K562 (cell line): Measurements from ENCODE around the gene NFYC. TPM values are rescaled to one million over a fixed set of nuclear protein-coding genes. Genes with fewer than 3 reads are reported as not detected.

Experiments
- ATAC-seq: fragments of 200-7000 bp; cut with Tn5 transposase; 3 replicates; pipeline ENCODE4 v1.9.1; 2020; ENCODE audit warnings: moderate library complexity
- BruUV-seq: library from RNA; stranded (reverse); fragments of 400-500 nt; replicated peaks from 2 replicates; lab custom pipeline; 2021; lab: Mats Ljungman, UMichigan
- CTCF ChIA-PET: fragments of 300-600 bp; formaldehyde crosslinking; extraction: SDS; loops from one replicate; lab custom pipeline; 2021; ENCODE audit warnings: low intra/inter-chr PET ratio; lab: Yijun Ruan, JAX
- POLR2A ChIA-PET: fragments of 300-600, 350-650 bp; sonication (Branson Sonifier 250); formaldehyde crosslinking; extraction: SDS; loops from one replicate; lab custom pipeline; 2021; ENCODE audit warnings: antibody characterized with exemption, inconsistent platforms; lab: Yijun Ruan, JAX
- DNase-seq, 4 experiments: peaks; one replicate each; pipeline versions ENCODE4 v3.0.0 to v3.0.0-alpha.2; 2011 to 2018; ENCODE audit warnings: low spot score in 3 of 4, mixed read lengths in 3 of 4; ENCODE audit errors: extremely low read depth in 1 of 4
- FAIRE-seq: peaks from 2 replicates; lab custom pipeline; 2011; peaks lifted over from hg19 to GRCh38; lab: Jason Lieb, UNC
- H2AFZ ChIP-seq: 2 replicates; pipeline ENCODE4 v1.6.0; 2011; ENCODE audit warnings: low read depth, low read length, control low read depth, inconsistent platforms
- H3K27ac ChIP-seq: fragments of 200-600 bp; 3 replicates; pipeline ENCODE4 v1.8.0; 2011; ENCODE audit warnings: low read depth, mild to moderate bottlenecking, control low read depth, inconsistent platforms, low read length, moderate library complexity, mixed read lengths; ENCODE audit errors: extremely low read depth
- H3K27me3 ChIP-seq, 2 experiments: fragments of 300-600 bp in 1 of 2; 2 replicates in 1 of 2; 3 replicates in 1 of 2; pipeline versions ENCODE4 v1.6.0 to v1.8.0; 2011; ENCODE audit warnings: inconsistent platforms in 2 of 2, low read length in 2 of 2, mild to moderate bottlenecking in 1 of 2, mixed read lengths in 1 of 2, moderate library complexity in 1 of 2; ENCODE audit not compliant: control insufficient read depth in 2 of 2, insufficient read depth in 2 of 2
- H3K36me3 ChIP-seq: fragments of 300-600 bp; 3 replicates; pipeline ENCODE4 v1.8.0; 2011; ENCODE audit warnings: mild to moderate bottlenecking, low read length, inconsistent platforms; ENCODE audit not compliant: control insufficient read depth, insufficient read depth
- H3K4me1 ChIP-seq, 2 experiments: fragments of 200-600 bp in 1 of 2; replicated peaks in 1 of 2; 2 replicates in 1 of 2; 3 replicates in 1 of 2; pipeline versions ENCODE4 v1.5.1 to v1.8.0; 2011; ENCODE audit warnings: inconsistent platforms in 2 of 2, low read length in 2 of 2, mild to moderate bottlenecking in 1 of 2, mixed read lengths in 1 of 2, moderate library complexity in 1 of 2; ENCODE audit not compliant: control insufficient read depth in 2 of 2, insufficient read depth in 2 of 2
- H3K4me2 ChIP-seq: 2 replicates; pipeline ENCODE4 v1.6.1; 2011; ENCODE audit warnings: low read length, control low read depth, inconsistent platforms, mixed read lengths; ENCODE audit not compliant: insufficient read depth
- H3K4me3 ChIP-seq: fragments of 200-600 bp; sonication (generic), shearing (Covaris generic); 2 replicates; pipeline ENCODE4 v1.5.1; 2016; ENCODE audit warnings: control low read depth, inconsistent platforms
- H3K79me2 ChIP-seq: fragments of 200-600 bp; 3 replicates; pipeline ENCODE4 v1.8.0; 2011; ENCODE audit warnings: low read length, inconsistent platforms; ENCODE audit not compliant: control insufficient read depth, insufficient read depth
- H3K9ac ChIP-seq, 2 experiments: 2 replicates each; pipeline versions ENCODE4 v1.6.0 to v1.6.1; 2011; ENCODE audit warnings: low read depth in 2 of 2, low read length in 2 of 2, control low read depth in 1 of 2, inconsistent platforms in 1 of 2, mild to moderate bottlenecking in 1 of 2, mixed read lengths in 1 of 2; ENCODE audit not compliant: insufficient read depth in 1 of 2
- H3K9me1 ChIP-seq: one replicate; pipeline ENCODE4 v1.6.0; 2011; ENCODE audit warnings: inconsistent platforms, mild to moderate bottlenecking, low read length, moderate library complexity; ENCODE audit not compliant: control insufficient read depth, insufficient read depth
- H3K9me3 ChIP-seq: replicated peaks from 2 replicates; pipeline ENCODE4 v1.5.1; 2011; ENCODE audit warnings: low read depth, low read length, inconsistent platforms; ENCODE audit not compliant: control insufficient read depth, insufficient read depth
- H4K20me1 ChIP-seq: replicated peaks from 2 replicates; pipeline ENCODE4 v1.6.1; 2011; ENCODE audit warnings: low read length, inconsistent platforms, mixed read lengths; ENCODE audit not compliant: control insufficient read depth, insufficient read depth
- CC2D1A ChIP-seq: fragments of 450-650 bp; IDR thresholded peaks from 2 replicates; pipeline ENCODE4 v1.6.1; 2017; ENCODE audit warnings: mild to moderate bottlenecking
- HNRNPK ChIP-seq: fragments of 200-400 bp; formaldehyde crosslinking; IDR thresholded peaks from one replicate; pipeline ENCODE4 v1.6.1; 2018; ENCODE audit warnings: mild to moderate bottlenecking, low read depth, low read length; ENCODE audit not compliant: poor library complexity, severe bottlenecking
- L3MBTL2 ChIP-seq: fragments of 450-650 bp; IDR thresholded peaks from 2 replicates; pipeline ENCODE4 v1.6.1; 2016; ENCODE audit warnings: mild to moderate bottlenecking, moderate library complexity
- NONO ChIP-seq, 2 experiments: fragments of 200-400 bp in 1 of 2; fragments of 450-650 bp in 1 of 2; formaldehyde crosslinking in 1 of 2; IDR thresholded peaks; 2 replicates each; pipeline ENCODE4 v1.6.1; 2017; ENCODE audit warnings: low read depth in 2 of 2, mild to moderate bottlenecking in 2 of 2, moderate library complexity in 2 of 2, low read length in 1 of 2
- RCOR1 ChIP-seq, 2 experiments: IDR thresholded peaks; 2 replicates each; pipeline ENCODE4 v1.6.1; 2012; ENCODE audit warnings: low read depth in 2 of 2, low read length in 2 of 2, borderline replicate concordance in 1 of 2, improper control_type of control experiment in 1 of 2
- STAT5B ChIP-seq: fragments of 250-450 bp; sonication (Bioruptor Pico); IDR thresholded peaks from 2 replicates; pipeline ENCODE4 v1.8.0; 2021; ENCODE audit warnings: mild to moderate bottlenecking, inconsistent platforms
- TAF15 ChIP-seq: fragments of 200-400 bp; formaldehyde crosslinking; IDR thresholded peaks from 2 replicates; pipeline ENCODE4 v1.6.1; 2017; ENCODE audit warnings: mild to moderate bottlenecking, low read depth, low read length, moderate library complexity
- ZKSCAN1 ChIP-seq: fragments of 150-350 bp; IDR thresholded peaks from 2 replicates; pipeline ENCODE4 v1.6.1; 2016; ENCODE audit warnings: low read depth, low read length
- ZNF212 ChIP-seq: fragments of 450-650 bp; formaldehyde crosslinking; IDR thresholded peaks from 2 replicates; pipeline ENCODE4 v1.4.0; 2020; ENCODE audit warnings: mild to moderate bottlenecking
- ZNF324 ChIP-seq: fragments of 250-450 bp; sonication (Bioruptor Pico); IDR thresholded peaks from 2 replicates; pipeline ENCODE4 v1.4.0; 2020; ENCODE audit warnings: mild to moderate bottlenecking
- ZNF445 ChIP-seq: fragments of 250-450 bp; sonication (Bioruptor Pico); IDR thresholded peaks from 2 replicates; pipeline ENCODE4 v1.4.0; 2020; ENCODE audit warnings: low read depth, mild to moderate bottlenecking, moderate library complexity
- ZNF75A ChIP-seq: fragments of 450-650 bp; formaldehyde crosslinking; IDR thresholded peaks from 2 replicates; pipeline ENCODE4 v1.4.0; 2020; ENCODE audit warnings: mild to moderate bottlenecking
- WGBS: fragments of 100-300 bp; shearing (Covaris generic); methylation state at CpG from one replicate; pipeline ENCODE4 v1.1.6; 2016; ENCODE audit warnings: low coverage, mixed read lengths; ENCODE audit not compliant: insufficient coverage; ENCODE audit errors: missing lambda C conversion rate; 5-methylcytosine and 5-hydroxymethylcytosine counted together
- in situ Hi-C: fragments of 300-500 bp; cut with MboI; formaldehyde crosslinking; loops from 4 replicates; pipeline ENCODE4 v1.15.0; 2018; ENCODE audit warnings: inconsistent platforms, mixed read lengths
- intact Hi-C: fragments of 100-400 bp; cut with micrococcal nuclease; formaldehyde crosslinking; loops from 2 replicates; pipeline ENCODE4 v1.14.2; 2022
- polyA plus RNA-seq, 8 experiments: library from polyadenylated mRNA; depleted of rRNA in 4 of 8; stranded (reverse) in 5 of 8; unstranded in 3 of 8; fragments of >200 nt; fragmentation: Nextera tagmentation in 2 of 8; fragmentation: Illumina TruSeq in 1 of 8; extraction: Ambion mirVana in 2 of 8; extraction: Trizol in 1 of 8; gene quantifications; 2 replicates each; pipeline versions ENCODE4 v1.2.1 to v1.2.3, GENCODE V29; 2011 to 2014; ENCODE audit warnings: inconsistent platforms in 1 of 8, missing spikeins in 1 of 8
- total RNA-seq, 7 experiments: library from RNA; depleted of rRNA in 6 of 7; stranded (reverse); fragments of >200 nt in 6 of 7; fragmentation: Illumina TruSeq in 2 of 7; extraction: Trizol in 2 of 7; gene quantifications; 2 replicates each; pipeline versions ENCODE4 v1.2.1 to v1.2.3, GENCODE V29; 2011 to 2021; ENCODE audit warnings: low replicate concordance in 1 of 7
- TF ChIP-seq, protein P1 (sequence below): sonication (generic); formaldehyde crosslinking; IDR thresholded peaks from 2 replicates; pipeline ENCODE4 v1.8.1; 2023; ENCODE audit warnings: missing genetic modification reagents, mild to moderate bottlenecking, borderline replicate concordance
- TF ChIP-seq, protein P2 (sequence below): sonication (generic); formaldehyde crosslinking; IDR thresholded peaks from 2 replicates; pipeline ENCODE4 v1.8.1; 2022; ENCODE audit warnings: missing genetic modification reagents
- TF ChIP-seq, protein P3 (sequence below): sonication (generic); formaldehyde crosslinking; IDR thresholded peaks from 2 replicates; pipeline ENCODE4 v1.8.0; 2022; ENCODE audit warnings: mild to moderate bottlenecking, missing genetic modification reagents

NFYC gene
- total and polyA plus RNA-seq, 9 of the 15 experiments (the other 6 are each of a cell fraction or from before 2014, with no cell fraction given) = 4.8 to 59.8 (median 41.1) TPM

DNA sequence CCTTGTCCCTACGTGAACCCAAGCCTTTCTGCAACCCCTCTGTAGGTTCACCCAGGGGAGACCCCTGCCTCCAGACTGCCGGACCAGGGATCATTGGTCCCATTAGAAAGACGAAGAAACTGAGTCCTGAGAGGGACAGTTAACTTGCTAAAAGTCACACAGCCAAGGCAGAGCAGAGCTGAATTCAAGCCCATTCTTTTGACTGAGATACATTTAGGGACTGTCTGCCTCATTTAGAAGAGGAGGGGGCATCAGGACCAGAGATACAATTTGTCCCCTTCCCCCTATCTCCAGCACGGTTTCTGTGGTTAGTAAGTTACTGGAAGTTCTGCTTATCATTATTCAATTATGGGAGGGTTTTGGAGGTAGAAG, 111.2 kb downstream of the NFYC start:
- peak in 2 of 4 experiments; percentile 20 to 27 for DNase-seq
- H3K9me1 ChIP-seq = no peaks in the 10 kb centered on the region
- H3K4me1 ChIP-seq = peaks cover 44 to 71% of the 10 kb centered on the region in 2 experiments
- H3K27me3 ChIP-seq = no peaks in the 10 kb centered on the region
- peak overlapping the region; percentile 60 to 88 for H3K9ac ChIP-seq
- in situ Hi-C loops = no loop called here
- ChIA-PET CTCF (interaction anchor here (0.6 kb wide), 1 partner anchor 174 kb away, joined by 5 read pairs; no protein-coding TSS in a partner anchor), POLR2A (interaction anchor here (0.6 to 0.9 kb wide), 3 partner anchors 13 to 438 kb away, joined by 3 to 5 read pairs (median 3); no protein-coding TSS in a partner anchor)
- peak; percentile 78 for FAIRE-seq
- ATAC-seq = no peak; the same call in 2 of the 3 replicates
- peak overlapping the region; percentile 53 for H2AFZ ChIP-seq
- no peaks in the 10 kb centered on the region for H3K79me2 ChIP-seq
- H3K27ac ChIP-seq = peak overlapping the region; percentile 55
- H3K4me3 ChIP-seq = peak overlapping the region; percentile 38
- H3K36me3 ChIP-seq = no peaks in the 10 kb centered on the region
- BruUV-seq = no TSS peak
- H3K4me2 ChIP-seq = peak overlapping the region; percentile 75
- H4K20me1 ChIP-seq = no peaks in the 10 kb centered on the region
- WGBS = 7% methylated on average over 4 of the region's 4 CpGs
- intact Hi-C loops = no loop called here
- no peaks in the 10 kb centered on the region for H3K9me3 ChIP-seq
- TF ChIP-seq L3MBTL2 = no peak
- TF ChIP-seq NONO (IDR thresholded peaks at IDR 0.05; ENCODE audit: low read depth in 2 of 2, low read length in 1 of 2) = no peak
- no peak for TF ChIP-seq STAT5B (CRISPR knock-in tag)
- no peak for TF ChIP-seq ZKSCAN1
- no peak for TF ChIP-seq ZNF324
- TF ChIP-seq, protein P1, sequence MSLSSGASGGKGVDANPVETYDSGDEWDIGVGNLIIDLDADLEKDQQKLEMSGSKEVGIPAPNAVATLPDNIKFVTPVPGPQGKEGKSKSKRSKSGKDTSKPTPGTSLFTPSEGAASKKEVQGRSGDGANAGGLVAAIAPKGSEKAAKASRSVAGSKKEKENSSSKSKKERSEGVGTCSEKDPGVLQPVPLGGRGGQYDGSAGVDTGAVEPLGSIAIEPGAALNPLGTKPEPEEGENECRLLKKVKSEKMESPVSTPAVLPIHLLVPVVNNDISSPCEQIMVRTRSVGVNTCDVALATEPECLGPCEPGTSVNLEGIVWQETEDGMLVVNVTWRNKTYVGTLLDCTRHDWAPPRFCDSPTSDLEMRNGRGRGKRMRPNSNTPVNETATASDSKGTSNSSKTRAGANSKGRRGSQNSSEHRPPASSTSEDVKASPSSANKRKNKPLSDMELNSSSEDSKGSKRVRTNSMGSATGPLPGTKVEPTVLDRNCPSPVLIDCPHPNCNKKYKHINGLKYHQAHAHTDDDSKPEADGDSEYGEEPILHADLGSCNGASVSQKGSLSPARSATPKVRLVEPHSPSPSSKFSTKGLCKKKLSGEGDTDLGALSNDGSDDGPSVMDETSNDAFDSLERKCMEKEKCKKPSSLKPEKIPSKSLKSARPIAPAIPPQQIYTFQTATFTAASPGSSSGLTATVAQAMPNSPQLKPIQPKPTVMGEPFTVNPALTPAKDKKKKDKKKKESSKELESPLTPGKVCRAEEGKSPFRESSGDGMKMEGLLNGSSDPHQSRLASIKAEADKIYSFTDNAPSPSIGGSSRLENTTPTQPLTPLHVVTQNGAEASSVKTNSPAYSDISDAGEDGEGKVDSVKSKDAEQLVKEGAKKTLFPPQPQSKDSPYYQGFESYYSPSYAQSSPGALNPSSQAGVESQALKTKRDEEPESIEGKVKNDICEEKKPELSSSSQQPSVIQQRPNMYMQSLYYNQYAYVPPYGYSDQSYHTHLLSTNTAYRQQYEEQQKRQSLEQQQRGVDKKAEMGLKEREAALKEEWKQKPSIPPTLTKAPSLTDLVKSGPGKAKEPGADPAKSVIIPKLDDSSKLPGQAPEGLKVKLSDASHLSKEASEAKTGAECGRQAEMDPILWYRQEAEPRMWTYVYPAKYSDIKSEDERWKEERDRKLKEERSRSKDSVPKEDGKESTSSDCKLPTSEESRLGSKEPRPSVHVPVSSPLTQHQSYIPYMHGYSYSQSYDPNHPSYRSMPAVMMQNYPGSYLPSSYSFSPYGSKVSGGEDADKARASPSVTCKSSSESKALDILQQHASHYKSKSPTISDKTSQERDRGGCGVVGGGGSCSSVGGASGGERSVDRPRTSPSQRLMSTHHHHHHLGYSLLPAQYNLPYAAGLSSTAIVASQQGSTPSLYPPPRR (CRISPR knock-in tag) = no peak
- peak; percentile 64 for TF ChIP-seq CC2D1A
- TF ChIP-seq HNRNPK = no peak
- TF ChIP-seq ZNF75A (CRISPR knock-in tag) = no peak
- TF ChIP-seq, protein P2, sequence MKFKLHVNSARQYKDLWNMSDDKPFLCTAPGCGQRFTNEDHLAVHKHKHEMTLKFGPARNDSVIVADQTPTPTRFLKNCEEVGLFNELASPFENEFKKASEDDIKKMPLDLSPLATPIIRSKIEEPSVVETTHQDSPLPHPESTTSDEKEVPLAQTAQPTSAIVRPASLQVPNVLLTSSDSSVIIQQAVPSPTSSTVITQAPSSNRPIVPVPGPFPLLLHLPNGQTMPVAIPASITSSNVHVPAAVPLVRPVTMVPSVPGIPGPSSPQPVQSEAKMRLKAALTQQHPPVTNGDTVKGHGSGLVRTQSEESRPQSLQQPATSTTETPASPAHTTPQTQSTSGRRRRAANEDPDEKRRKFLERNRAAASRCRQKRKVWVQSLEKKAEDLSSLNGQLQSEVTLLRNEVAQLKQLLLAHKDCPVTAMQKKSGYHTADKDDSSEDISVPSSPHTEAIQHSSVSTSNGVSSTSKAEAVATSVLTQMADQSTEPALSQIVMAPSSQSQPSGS (CRISPR knock-in tag) = no peak
- no peak for TF ChIP-seq ZNF212 (CRISPR knock-in tag)
- TF ChIP-seq RCOR1 (IDR thresholded peaks at IDR 0.05; ENCODE audit: borderline replicate concordance in 1 of 2, low read depth in 2 of 2, low read length in 2 of 2) = peak in 1 of 2 experiments; percentile 65; a peak in 1 of 4 replicates
- no peak for TF ChIP-seq TAF15
- TF ChIP-seq, protein P3, sequence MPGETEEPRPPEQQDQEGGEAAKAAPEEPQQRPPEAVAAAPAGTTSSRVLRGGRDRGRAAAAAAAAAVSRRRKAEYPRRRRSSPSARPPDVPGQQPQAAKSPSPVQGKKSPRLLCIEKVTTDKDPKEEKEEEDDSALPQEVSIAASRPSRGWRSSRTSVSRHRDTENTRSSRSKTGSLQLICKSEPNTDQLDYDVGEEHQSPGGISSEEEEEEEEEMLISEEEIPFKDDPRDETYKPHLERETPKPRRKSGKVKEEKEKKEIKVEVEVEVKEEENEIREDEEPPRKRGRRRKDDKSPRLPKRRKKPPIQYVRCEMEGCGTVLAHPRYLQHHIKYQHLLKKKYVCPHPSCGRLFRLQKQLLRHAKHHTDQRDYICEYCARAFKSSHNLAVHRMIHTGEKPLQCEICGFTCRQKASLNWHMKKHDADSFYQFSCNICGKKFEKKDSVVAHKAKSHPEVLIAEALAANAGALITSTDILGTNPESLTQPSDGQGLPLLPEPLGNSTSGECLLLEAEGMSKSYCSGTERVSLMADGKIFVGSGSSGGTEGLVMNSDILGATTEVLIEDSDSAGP = no peak
- TF ChIP-seq ZNF445 (CRISPR knock-in tag) = no peak
